Hepatocyte (in vitro differentiated cells): ENCODE measurements around the gene MUC20. TPM values are rescaled to one million over a fixed set of nuclear protein-coding genes. Genes with fewer than 3 reads are reported as not detected.
"Not testable (repeated sequence)": the region's sequence is repeated elsewhere in the genome, so short reads cannot be mapped to it uniquely, and the experiment has no call there.

Source experiments
- DNase-seq: peaks from one replicate; pipeline ENCODE4 v3.0.0-alpha.2; 2016; ENCODE audit warnings: low spot score
- H2AFZ ChIP-seq: fragments of 200-600 bp; sonication (generic); 2 replicates; pipeline ENCODE4 v1.6.0; 2016; ENCODE audit warnings: antibody characterized with exemption, mild to moderate bottlenecking
- H3K27ac ChIP-seq: fragments of 200-600 bp; sonication (generic); 2 replicates; pipeline ENCODE4 v1.5.1; 2016; ENCODE audit warnings: mild to moderate bottlenecking
- H3K27me3 ChIP-seq: fragments of 200-600 bp; sonication (generic); 2 replicates; pipeline ENCODE4 v1.6.1; 2016
- H3K36me3 ChIP-seq: fragments of 200-600 bp; sonication (generic); replicated peaks from 2 replicates; pipeline ENCODE4 v1.5.1; 2016; ENCODE audit warnings: low read depth; ENCODE audit not compliant: insufficient read depth
- H3K4me1 ChIP-seq: fragments of 200-600 bp; sonication (generic); 2 replicates; pipeline ENCODE4 v1.5.1; 2016; ENCODE audit warnings: mild to moderate bottlenecking, moderate library complexity; ENCODE audit not compliant: insufficient read depth
- H3K4me2 ChIP-seq: fragments of 200-600 bp; sonication (generic); 2 replicates; pipeline ENCODE4 v1.6.0; 2016
- H3K4me3 ChIP-seq: fragments of 200-600 bp; sonication (generic); 2 replicates; pipeline ENCODE4 v1.5.1; 2016; ENCODE audit warnings: mild to moderate bottlenecking
- H3K79me2 ChIP-seq: fragments of 200-600 bp; sonication (generic); 2 replicates; pipeline ENCODE4 v1.6.0; 2017; ENCODE audit warnings: mild to moderate bottlenecking
- H3K9me2 ChIP-seq: fragments of 200-600 bp; sonication (generic); replicated peaks from 2 replicates; pipeline ENCODE4 v1.6.0; 2017; ENCODE audit warnings: mild to moderate bottlenecking; ENCODE audit not compliant: insufficient read depth
- H3K9me3 ChIP-seq: fragments of 200-600 bp; sonication (generic); 2 replicates; pipeline ENCODE4 v1.5.1; 2016; ENCODE audit warnings: low read depth, mild to moderate bottlenecking
- H4K20me1 ChIP-seq: fragments of 200-600 bp; sonication (generic); 2 replicates; pipeline ENCODE4 v1.6.0; 2016; ENCODE audit warnings: mild to moderate bottlenecking; ENCODE audit not compliant: insufficient read depth, poor library complexity, severe bottlenecking
- EZH2 ChIP-seq: fragments of 200-600 bp; sonication (generic); IDR thresholded peaks from 2 replicates; pipeline ENCODE4 v1.6.1; 2016; ENCODE audit warnings: antibody characterized with exemption, mild to moderate bottlenecking, borderline replicate concordance
- EZH2phosphoT487 ChIP-seq: fragments of 200-600 bp; sonication (generic); IDR thresholded peaks from one replicate; pipeline ENCODE4 v1.6.1; 2018; ENCODE audit warnings: antibody characterized with exemption, mild to moderate bottlenecking, low read depth, moderate library complexity; ENCODE audit not compliant: unreplicated experiment, severe bottlenecking
- WGBS: methylation state at CpG from one replicate; pipeline ENCODE4 v1.1.6; 2016; ENCODE audit warnings: low lambda C conversion rate; ENCODE audit errors: missing lambda C conversion rate; 5-methylcytosine and 5-hydroxymethylcytosine counted together
- polyA plus RNA-seq: library from polyadenylated mRNA; unstranded; fragments of >200 nt; fragmentation: Nextera tagmentation; extraction: Ambion mirVana; gene quantifications from 2 replicates; pipeline ENCODE4 v1.2.1, GENCODE V29; 2016
- total RNA-seq: library from RNA; depleted of rRNA; stranded (reverse); fragments of >200 nt; gene quantifications from 2 replicates; pipeline ENCODE4 v1.2.3, GENCODE V29; 2014
- TF ChIP-seq, protein P1 (sequence below): fragments of 200-600 bp; sonication (generic); IDR thresholded peaks from 2 replicates; pipeline ENCODE4 v1.5.1; 2016; ENCODE audit warnings: antibody characterized with exemption, mild to moderate bottlenecking; ENCODE audit not compliant: poor library complexity

The MUC20 gene
- total and polyA plus RNA-seq, 2 experiments from 2014 or later = 4.5 to 8.2 TPM

DNA sequence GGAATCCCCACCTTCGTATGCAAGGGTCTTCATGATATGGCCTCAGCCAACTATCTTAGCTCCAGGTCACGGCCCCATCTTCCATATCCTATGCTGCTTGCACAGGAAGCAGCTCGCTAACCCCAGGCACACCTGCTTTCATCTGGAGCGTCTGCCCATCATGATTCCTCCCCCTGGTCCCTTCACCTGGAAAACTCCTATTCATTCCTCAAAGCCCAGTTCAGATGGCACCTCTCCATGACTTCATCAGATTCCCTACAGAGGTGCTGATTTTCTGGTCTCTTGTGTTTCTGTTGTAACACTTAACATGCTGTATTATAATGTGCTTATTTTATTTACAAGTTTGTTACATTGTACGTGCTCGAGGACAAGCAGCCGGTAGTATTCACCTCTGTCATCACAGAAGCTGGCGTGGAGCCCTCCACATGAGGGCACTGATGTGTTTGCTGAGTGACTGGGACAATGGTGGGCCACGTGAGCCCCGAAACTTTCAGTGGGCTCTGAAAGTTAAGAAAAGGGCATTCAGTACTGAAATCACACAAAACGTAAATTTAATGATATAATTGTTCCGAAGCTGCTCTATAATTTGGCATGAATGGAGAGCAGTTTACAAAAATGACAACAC is 16.2 kb downstream of the MUC20 start:
- Histone ChIP-seq H3K79me2 (no peaks in the 10 kb centered on the region), H3K27me3 (no peaks in the 10 kb centered on the region), H3K4me2 (no peak overlapping the region), H2AFZ (no peak overlapping the region), H3K36me3 (no peaks in the 10 kb centered on the region), H3K4me1 (no peaks in the 10 kb centered on the region), H3K9me2 (no peaks in the 10 kb centered on the region), H3K27ac (no peak overlapping the region), H3K4me3 (no peak overlapping the region), H3K9me3 (no peaks in the 10 kb centered on the region), H4K20me1 (no peaks in the 10 kb centered on the region)
- TF ChIP-seq EZH2phosphoT487 = no peak
- TF ChIP-seq, protein P1, sequence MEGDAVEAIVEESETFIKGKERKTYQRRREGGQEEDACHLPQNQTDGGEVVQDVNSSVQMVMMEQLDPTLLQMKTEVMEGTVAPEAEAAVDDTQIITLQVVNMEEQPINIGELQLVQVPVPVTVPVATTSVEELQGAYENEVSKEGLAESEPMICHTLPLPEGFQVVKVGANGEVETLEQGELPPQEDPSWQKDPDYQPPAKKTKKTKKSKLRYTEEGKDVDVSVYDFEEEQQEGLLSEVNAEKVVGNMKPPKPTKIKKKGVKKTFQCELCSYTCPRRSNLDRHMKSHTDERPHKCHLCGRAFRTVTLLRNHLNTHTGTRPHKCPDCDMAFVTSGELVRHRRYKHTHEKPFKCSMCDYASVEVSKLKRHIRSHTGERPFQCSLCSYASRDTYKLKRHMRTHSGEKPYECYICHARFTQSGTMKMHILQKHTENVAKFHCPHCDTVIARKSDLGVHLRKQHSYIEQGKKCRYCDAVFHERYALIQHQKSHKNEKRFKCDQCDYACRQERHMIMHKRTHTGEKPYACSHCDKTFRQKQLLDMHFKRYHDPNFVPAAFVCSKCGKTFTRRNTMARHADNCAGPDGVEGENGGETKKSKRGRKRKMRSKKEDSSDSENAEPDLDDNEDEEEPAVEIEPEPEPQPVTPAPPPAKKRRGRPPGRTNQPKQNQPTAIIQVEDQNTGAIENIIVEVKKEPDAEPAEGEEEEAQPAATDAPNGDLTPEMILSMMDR = no peak
- no peak for TF ChIP-seq EZH2
- whole genome bisulfite sequencing = 89% methylated on average over 12 of the region's 12 CpGs
- DNase-seq = no peak

DNA sequence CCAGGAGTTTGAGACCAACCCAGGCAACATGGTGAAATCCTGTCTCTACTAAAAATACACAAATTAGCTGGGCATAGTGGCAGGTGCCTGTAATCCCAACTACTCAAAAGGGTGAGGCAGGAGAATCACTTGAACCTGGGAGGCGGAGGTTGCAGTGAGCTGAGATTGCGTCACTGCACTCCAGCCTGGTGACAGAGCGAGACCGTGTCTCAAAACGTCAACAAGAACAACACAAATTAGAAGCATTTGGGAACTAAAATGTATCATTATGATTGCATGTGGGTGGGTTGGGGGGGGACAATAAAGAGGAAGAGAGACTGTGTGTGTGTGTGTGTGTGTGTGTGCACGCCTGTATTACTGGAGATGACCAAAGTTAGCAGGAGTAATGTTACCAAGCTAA is 17.0 kb downstream of the MUC20 start:
- not testable (repeated sequence) for H3K79me2 ChIP-seq, H3K4me3 ChIP-seq, H2AFZ ChIP-seq, H3K36me3 ChIP-seq, H3K9me2 ChIP-seq, DNase-seq, H3K9me3 ChIP-seq, H3K4me1 ChIP-seq, H3K27ac ChIP-seq, H4K20me1 ChIP-seq, H3K27me3 ChIP-seq, H3K4me2 ChIP-seq
- 82% methylated on average over 5 of the region's 6 CpGs for WGBS

DNA sequence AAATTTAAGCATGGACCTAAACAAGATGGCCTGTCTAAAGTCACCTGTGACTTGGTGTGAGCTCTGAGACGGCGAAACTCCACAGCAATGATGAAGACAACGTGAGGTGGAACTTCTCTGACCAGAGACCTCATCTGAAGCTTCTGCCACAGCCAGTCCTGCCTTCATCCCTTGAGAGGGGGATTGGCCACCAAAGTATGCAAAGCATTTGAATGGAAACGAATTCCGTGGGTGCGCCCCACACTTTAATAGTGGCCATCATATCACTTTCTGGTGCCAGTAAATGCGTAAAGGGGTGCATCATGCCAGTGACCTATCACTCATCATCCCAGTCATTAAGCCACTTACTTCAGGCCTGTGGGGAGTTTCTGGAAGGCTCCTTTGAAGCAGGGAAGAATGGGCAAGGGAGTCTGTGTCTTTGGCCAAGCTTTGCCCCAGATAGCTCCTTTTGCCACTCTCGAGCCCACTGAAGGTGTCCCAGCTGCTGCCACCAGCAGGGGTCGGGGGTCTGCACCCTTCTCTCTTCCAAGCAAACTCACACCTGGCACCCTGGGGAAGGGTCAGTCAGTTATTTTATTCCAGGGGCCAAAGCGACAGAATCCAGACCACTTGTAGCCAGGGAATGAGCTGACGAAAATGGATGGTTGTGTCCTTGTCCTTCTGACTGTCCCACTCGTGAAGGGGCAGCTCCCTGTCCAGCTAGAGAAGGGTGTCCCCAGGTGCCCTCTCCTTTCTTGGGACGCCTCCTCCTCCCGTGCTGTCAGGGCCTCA is 17.7 kb downstream of the MUC20 start:
- H3K4me3 ChIP-seq = no peak overlapping the region
- H3K27ac ChIP-seq = no peak overlapping the region
- WGBS = 91% methylated on average over 14 of the region's 14 CpGs
- H3K79me2 ChIP-seq = no peaks in the 10 kb centered on the region
- H3K4me2 ChIP-seq = no peak overlapping the region
- no peaks in the 10 kb centered on the region for H3K9me3 ChIP-seq
- peaks cover 4% of the 10 kb centered on the region for H3K27me3 ChIP-seq
- H3K9me2 ChIP-seq = no peaks in the 10 kb centered on the region
- no peaks in the 10 kb centered on the region for H3K4me1 ChIP-seq
- no peak overlapping the region for H2AFZ ChIP-seq
- H4K20me1 ChIP-seq = no peaks in the 10 kb centered on the region
- H3K36me3 ChIP-seq = no peaks in the 10 kb centered on the region
- TF ChIP-seq EZH2phosphoT487 = no peak
- TF ChIP-seq, protein P1 = no peak
- TF ChIP-seq EZH2 = no peak
- no peak for DNase-seq

DNA sequence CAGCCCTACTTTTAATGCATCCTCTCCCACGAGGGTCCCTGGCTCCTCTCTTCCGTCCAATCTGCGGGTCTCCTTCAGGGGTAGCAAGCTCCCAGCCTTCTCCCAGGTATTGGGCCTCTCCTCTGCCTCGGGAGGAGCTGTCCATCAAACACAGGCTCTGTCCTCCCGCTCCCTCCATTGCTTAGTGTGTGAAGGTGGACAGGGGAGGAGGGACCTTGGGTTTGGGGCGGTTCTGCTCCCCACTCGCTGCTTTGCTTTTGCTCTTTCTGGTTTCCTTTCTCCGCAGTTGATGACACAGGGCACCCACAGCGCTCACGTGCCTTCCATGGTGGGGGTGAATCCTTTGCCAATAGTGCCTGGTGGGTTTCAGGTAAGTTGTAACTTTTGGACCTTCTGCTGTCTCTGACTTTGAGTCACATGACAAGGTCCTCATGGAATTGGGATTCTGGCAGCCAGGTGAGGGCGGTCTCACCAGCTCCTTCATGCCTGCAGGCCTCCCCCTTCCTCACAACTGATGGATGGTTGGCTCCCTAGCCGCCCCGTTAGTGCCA is 18.9 kb downstream of the MUC20 start:
- Histone ChIP-seq H3K9me2 (no peaks in the 10 kb centered on the region), H4K20me1 (no peaks in the 10 kb centered on the region), H3K27me3 (peaks cover 4% of the 10 kb centered on the region), H3K36me3 (no peaks in the 10 kb centered on the region), H3K4me2 (no peak overlapping the region), H3K4me1 (no peaks in the 10 kb centered on the region), H3K4me3 (no peak overlapping the region), H2AFZ (no peak overlapping the region), H3K9me3 (no peaks in the 10 kb centered on the region), H3K79me2 (no peaks in the 10 kb centered on the region), H3K27ac (no peak overlapping the region)
- no peak for DNase-seq
- 86% methylated on average over 13 of the region's 13 CpGs for WGBS
- TF ChIP-seq, protein P1 = no peak
